A673 (cell line): ENCODE data around the gene EFTUD2. TPM values are rescaled to one million over a fixed set of nuclear protein-coding genes. Genes with fewer than 3 reads are reported as not detected.

ENCODE experiments used
- BruUV-seq: library from RNA; stranded (reverse); fragments of 400-500 nt; replicated peaks from 2 replicates; lab custom pipeline; 2021; lab: Mats Ljungman, UMichigan
- CTCF ChIA-PET: fragments of 300-600 bp; sonication (Branson Sonifier 250); formaldehyde crosslinking; loops from one replicate; lab custom pipeline; 2022; ENCODE audit warnings: antibody characterized with exemption; lab: Charles Lee
- POLR2A ChIA-PET: fragments of 300-600 bp; sonication (Branson Sonifier 250); formaldehyde crosslinking; loops from one replicate; lab custom pipeline; 2022; ENCODE audit warnings: antibody characterized with exemption; ENCODE audit not compliant: low non-redundant PET; lab: Charles Lee
- DNase-seq: peaks from one replicate; pipeline ENCODE4 v3.0.0-alpha.2; 2015; ENCODE audit warnings: low spot score
- H3K27ac ChIP-seq: fragments of 200-600 bp; sonication (generic); 2 replicates; pipeline ENCODE4 v1.5.1; 2016; ENCODE audit warnings: mixed run types, low read depth, mild to moderate bottlenecking, mixed read lengths, antibody characterized with exemption, low read length; ENCODE audit not compliant: poor library complexity, severe bottlenecking
- H3K27me3 ChIP-seq: fragments of 200-600 bp; sonication (generic); replicated peaks from 2 replicates; pipeline ENCODE4 v1.6.1; 2017; ENCODE audit warnings: mixed run types, low read depth, mild to moderate bottlenecking, mixed read lengths, antibody characterized with exemption, low read length; ENCODE audit not compliant: insufficient read depth, poor library complexity
- H3K36me3 ChIP-seq: fragments of 200-600 bp; sonication (generic); 2 replicates; pipeline ENCODE4 v1.6.1; 2016; ENCODE audit warnings: mixed run types, mild to moderate bottlenecking, mixed read lengths, antibody characterized with exemption, low read length; ENCODE audit not compliant: insufficient read depth, poor library complexity, severe bottlenecking
- H3K4me1 ChIP-seq: fragments of 200-600 bp; sonication (generic); 2 replicates; pipeline ENCODE4 v1.6.1; 2017; ENCODE audit warnings: mixed run types, mild to moderate bottlenecking, mixed read lengths, antibody characterized with exemption, low read length; ENCODE audit not compliant: insufficient read depth, poor library complexity, severe bottlenecking
- H3K4me3 ChIP-seq: fragments of 200-600 bp; sonication (generic); 2 replicates; pipeline ENCODE4 v1.5.1; 2016; ENCODE audit warnings: low read depth, mixed run types, mild to moderate bottlenecking, mixed read lengths, low read length; ENCODE audit not compliant: poor library complexity, severe bottlenecking
- H3K9me3 ChIP-seq: fragments of 200-600 bp; sonication (generic); 2 replicates; pipeline ENCODE4 v1.6.1; 2016; ENCODE audit warnings: mixed run types, low read depth, mild to moderate bottlenecking, mixed read lengths, antibody characterized with exemption, low read length; ENCODE audit not compliant: poor library complexity, severe bottlenecking
- CTCF ChIP-seq: fragments of 300-800, 200-600 bp; sonication (generic); conservative IDR thresholded peaks from 2 replicates; pipeline ENCODE4 v1.5.1; 2017; ENCODE audit warnings: low read depth, mild to moderate bottlenecking, antibody characterized with exemption, low read length, moderate library complexity, mixed read lengths
- EZH2 ChIP-seq: fragments of 200-600 bp; sonication (generic); IDR thresholded peaks from 2 replicates; pipeline ENCODE4 v1.6.1; 2017; ENCODE audit warnings: borderline replicate concordance, low read depth, mild to moderate bottlenecking, mixed read lengths, antibody characterized with exemption, low read length; ENCODE audit not compliant: poor library complexity, severe bottlenecking
- intact Hi-C: fragments of 100-400 bp; cut with micrococcal nuclease; formaldehyde crosslinking; loops from one replicate; pipeline ENCODE4 v1.10.0; 2022; ENCODE audit not compliant: unreplicated experiment
- total RNA-seq: library from RNA; stranded (reverse); gene quantifications from 2 replicates; pipeline ENCODE4 v1.2.3, GENCODE V29; 2021

Gene EFTUD2
- total RNA-seq, 1 experiment from 2014 or later, result 144 TPM

GRCh38 chr17:44878627-44879221 is 20.5 kb downstream of the EFTUD2 start:
- ChIA-PET POLR2A (no interaction called here), CTCF (interaction anchor here (1.2 to 1.6 kb wide), 2 partner anchors 20 to 103 kb away, joined by 3 to 6 read pairs; no protein-coding TSS in a partner anchor)
- Histone ChIP-seq H3K4me3 (no peak overlapping the region), H3K36me3 (peaks cover 27% of the 10 kb centered on the region), H3K9me3 (no peaks in the 10 kb centered on the region), H3K4me1 (no peaks in the 10 kb centered on the region), H3K27ac (no peak overlapping the region), H3K27me3 (no peaks in the 10 kb centered on the region)
- BruUV-seq, result no TSS peak
- intact Hi-C loops, result no loop called here
- TF ChIP-seq EZH2 (no peak), CTCF (peak; percentile 57)
- peak; percentile 26 for DNase-seq

- peaks cover 25% of the 10 kb centered on the region for H3K36me3 ChIP-seq
- no peak for TF ChIP-seq EZH2
- no peak for TF ChIP-seq CTCF
- POLR2A ChIA-PET, result no interaction called here
These were observed 22.1 kb downstream of the EFTUD2 start for GRCh38 chr17:44877121-44877520.

GRCh38 chr17:44875761-44876160 is 23.5 kb downstream of the EFTUD2 start:
- H3K4me3 ChIP-seq, result no peak overlapping the region
- CTCF ChIA-PET, result no interaction called here
- TF ChIP-seq EZH2 (no peak), CTCF (no peak)
- DNase-seq, result no peak
- POLR2A ChIA-PET, result no interaction called here
- intact Hi-C loops, result no loop called here
- H3K9me3 ChIP-seq, result no peaks in the 10 kb centered on the region
- H3K4me1 ChIP-seq, result no peaks in the 10 kb centered on the region
- H3K27me3 ChIP-seq, result no peaks in the 10 kb centered on the region
- H3K36me3 ChIP-seq, result peaks cover 23% of the 10 kb centered on the region
- no peak overlapping the region for H3K27ac ChIP-seq
- no TSS peak for BruUV-seq

More at GRCh38 chr17:44877121-44877520, 22.1 kb downstream of the EFTUD2 start:
- Histone ChIP-seq H3K27me3 (no peaks in the 10 kb centered on the region), H3K4me1 (no peaks in the 10 kb centered on the region), H3K27ac (no peak overlapping the region), H3K4me3 (no peak overlapping the region), H3K9me3 (no peaks in the 10 kb centered on the region)
- DNase-seq, result no peak
- CTCF ChIA-PET, result no interaction called here
- BruUV-seq, result no TSS peak
- intact Hi-C loops, result no loop called here
